Ecto neural progenitor cell (in vitro differentiated cells): ENCODE measurements around the gene MLLT3.

Source experiments
- DNase-seq: peaks from one replicate; pipeline ENCODE4 v3.0.0-alpha.2; 2018; ENCODE audit warnings: low spot score

MLLT3 gene

GRCh38 chr9:20303996-20304395 lies 318.3 kb downstream of the MLLT3 start:
- no peak for DNase-seq

- no peak for DNase-seq
These were observed 319.2 kb downstream of the MLLT3 start for GRCh38 chr9:20303066-20303465.

DNA sequence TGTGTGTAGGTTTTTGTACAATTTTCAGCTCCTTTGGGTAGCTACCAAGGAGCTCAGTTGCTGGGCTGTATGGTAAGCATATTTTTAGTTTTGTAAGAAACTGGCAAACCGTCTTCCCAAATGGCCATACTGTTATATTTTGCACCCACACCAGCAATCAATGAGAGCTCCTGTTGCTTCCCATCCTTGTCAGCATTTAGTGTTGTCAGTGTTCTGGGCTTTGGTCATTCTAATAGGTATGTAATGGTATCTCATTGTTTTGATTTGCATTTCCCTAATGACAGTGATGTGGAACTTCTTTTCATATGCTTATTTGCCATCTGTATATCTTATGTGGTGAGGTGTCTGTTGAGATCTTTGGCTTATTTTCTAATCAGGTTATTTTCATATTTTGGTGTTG lies 320.1 kb downstream of the MLLT3 start:
- no peak for DNase-seq

DNA sequence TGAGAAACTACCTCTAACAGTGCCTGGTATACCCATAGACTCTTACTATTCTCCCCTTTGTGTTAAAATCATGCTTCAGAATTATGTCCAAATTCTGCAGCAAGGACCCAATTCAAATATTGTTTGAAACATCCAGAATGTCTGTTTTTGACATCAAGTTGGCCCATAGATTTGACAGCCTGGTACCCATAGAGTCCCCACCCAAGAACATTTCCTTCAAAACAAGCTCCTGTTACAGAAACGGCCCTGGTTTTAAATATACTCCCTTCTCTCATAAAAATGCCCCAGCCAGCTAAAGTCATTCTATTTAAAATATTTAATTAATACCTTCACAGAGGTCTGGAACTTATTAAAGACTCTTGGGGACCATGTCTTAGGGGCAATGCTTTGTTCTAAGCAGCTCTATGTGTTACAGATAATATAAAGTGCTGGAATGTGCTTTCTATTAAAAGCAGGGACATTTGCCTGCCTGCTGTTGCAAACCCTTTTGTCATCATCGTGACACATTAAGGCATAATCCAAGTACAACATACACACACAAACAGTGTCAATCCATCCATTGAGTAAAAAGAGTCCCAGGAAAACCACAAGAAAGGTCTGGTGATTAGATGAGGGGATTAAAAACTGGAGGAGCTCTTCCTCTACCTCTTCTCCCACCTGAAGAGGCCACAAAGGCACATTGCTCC lies 321.7 kb downstream of the MLLT3 start:
- DNase-seq: no peak

- no peak for DNase-seq
These were observed 324.6 kb downstream of the MLLT3 start for GRCh38 chr9:20297646-20298084.

GRCh38 chr9:20295555-20295954 lies 326.7 kb downstream of the MLLT3 start:
- no peak for DNase-seq

- DNase-seq: no peak
These were observed 328.1 kb downstream of the MLLT3 start for GRCh38 chr9:20294046-20294750.

DNA sequence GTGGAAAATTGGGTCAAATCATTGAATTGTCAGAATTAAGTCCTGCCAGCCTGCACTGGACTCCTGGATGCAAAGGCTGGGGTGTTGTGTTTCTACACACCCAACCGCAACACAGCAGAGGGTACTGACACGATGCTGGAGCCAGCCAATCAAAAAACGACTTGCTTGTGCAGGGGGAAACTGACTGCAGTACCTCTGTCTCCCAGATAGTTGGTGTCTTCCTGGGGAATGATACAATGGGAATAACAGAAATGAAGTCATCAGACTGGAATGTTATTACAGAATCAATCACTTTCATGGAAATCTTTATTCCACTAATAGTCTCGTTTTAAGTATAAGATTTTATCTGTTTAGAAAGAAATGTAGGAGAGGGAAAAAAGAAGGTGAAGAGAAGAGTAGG lies 330.3 kb downstream of the MLLT3 start:
- no peak for DNase-seq
